ENCODE results near the gene KRTAP1-3. TPM values are rescaled to one million over a fixed set of nuclear protein-coding genes. Genes with fewer than 3 reads are reported as not detected.

The KRTAP1-3 gene
- total RNA-seq, 4 donors from 2014 or later: not detected

GRCh38 chr17:40996829-40997228, 37.8 kb downstream of the KRTAP1-3 start:
- no peaks in the 10 kb centered on the region for H3K9me3 ChIP-seq
- TF ChIP-seq POLR2A (IDR thresholded peaks at IDR 0.05) (no peak), CTCF (IDR thresholded peaks at IDR 0.05) (no peak)
- H3K27me3 ChIP-seq: no peaks in the 10 kb centered on the region

GRCh38 chr17:40995116-40995515, 39.6 kb downstream of the KRTAP1-3 start:
- no peak overlapping the region for H3K4me3 ChIP-seq
- no peaks in the 10 kb centered on the region for H3K9me3 ChIP-seq
- no peaks in the 10 kb centered on the region for H3K27me3 ChIP-seq
- H3K4me1 ChIP-seq: no peaks in the 10 kb centered on the region
- no peak for DNase-seq
- H3K27ac ChIP-seq: no peak overlapping the region
- no peaks in the 10 kb centered on the region for H3K36me3 ChIP-seq
- no peak for TF ChIP-seq CTCF (IDR thresholded peaks at IDR 0.05)
- no peak for TF ChIP-seq POLR2A (IDR thresholded peaks at IDR 0.05)

More at GRCh38 chr17:40996829-40997228, 37.8 kb downstream of the KRTAP1-3 start:
- Histone ChIP-seq H3K4me1 (no peaks in the 10 kb centered on the region), H3K27ac (no peak overlapping the region), H3K4me3 (no peak overlapping the region), H3K36me3 (no peaks in the 10 kb centered on the region)
- no peak for DNase-seq

GRCh38 chr17:40993839-40994238, 40.8 kb downstream of the KRTAP1-3 start, which contains the start of gene KRTAP3-3:
Gene KRTAP3-3 (minus strand): TSS chr17:40994164. CDS start chr17:40994097, 67 bp downstream.
- no peaks in the 10 kb centered on the region for H3K27me3 ChIP-seq
- no peaks in the 10 kb centered on the region for H3K9me3 ChIP-seq
- TF ChIP-seq CTCF (IDR thresholded peaks at IDR 0.05) (no peak), POLR2A (IDR thresholded peaks at IDR 0.05) (no peak)
- no peak for DNase-seq
- no peaks in the 10 kb centered on the region for H3K36me3 ChIP-seq
- H3K4me1 ChIP-seq: no peaks in the 10 kb centered on the region
- H3K4me3 ChIP-seq: no peak within 1 kb of the TSS
- H3K27ac ChIP-seq: no peak within 1 kb of the TSS

- TF ChIP-seq POLR2A (IDR thresholded peaks at IDR 0.05) (no peak), CTCF (IDR thresholded peaks at IDR 0.05) (no peak)
- Histone ChIP-seq H3K36me3 (no peaks in the 10 kb centered on the region), H3K27ac (no peak overlapping the region), H3K9me3 (no peaks in the 10 kb centered on the region), H3K4me1 (no peaks in the 10 kb centered on the region), H3K4me3 (no peak overlapping the region), H3K27me3 (no peaks in the 10 kb centered on the region)
- no peak for DNase-seq
Measured at GRCh38 chr17:40993084-40993483, 41.6 kb downstream of the KRTAP1-3 start.

- H3K9me3 ChIP-seq: no peaks in the 10 kb centered on the region
- no peak for DNase-seq
- H3K36me3 ChIP-seq: no peaks in the 10 kb centered on the region
- H3K4me1 ChIP-seq: no peaks in the 10 kb centered on the region
- H3K27me3 ChIP-seq: no peaks in the 10 kb centered on the region
- H3K4me3 ChIP-seq: no peak overlapping the region
- H3K27ac ChIP-seq: no peak overlapping the region
- no peak for TF ChIP-seq CTCF (IDR thresholded peaks at IDR 0.05)
- no peak for TF ChIP-seq POLR2A (IDR thresholded peaks at IDR 0.05)
Measured at GRCh38 chr17:40992666-40993065, 42.0 kb downstream of the KRTAP1-3 start.

GRCh38 chr17:40986920-40987319, 47.8 kb downstream of the KRTAP1-3 start:
- DNase-seq: no peak
- Histone ChIP-seq H3K27ac (no peak overlapping the region), H3K36me3 (no peaks in the 10 kb centered on the region), H3K4me1 (no peaks in the 10 kb centered on the region), H3K9me3 (no peaks in the 10 kb centered on the region), H3K27me3 (no peaks in the 10 kb centered on the region), H3K4me3 (no peak overlapping the region)
- no peak for TF ChIP-seq CTCF (IDR thresholded peaks at IDR 0.05)
- TF ChIP-seq POLR2A (IDR thresholded peaks at IDR 0.05): no peak

Data from Peyer's patch (tissue), 4 donors.